ENCODE results near the gene OR2H1.

GRCh38 chr6:29491574-29491973 is 34.6 kb downstream of the OR2H1 start:
- TF ChIP-seq GATA2 (IDR thresholded peaks at IDR 0.05; ENCODE audit: low read depth, low read length) = no peak
- no peak for TF ChIP-seq GATA3 (IDR thresholded peaks at IDR 0.05; ENCODE audit: low read depth, low read length)
